ENCODE measurements around the gene PRDM15.

PRDM15 gene

DNA sequence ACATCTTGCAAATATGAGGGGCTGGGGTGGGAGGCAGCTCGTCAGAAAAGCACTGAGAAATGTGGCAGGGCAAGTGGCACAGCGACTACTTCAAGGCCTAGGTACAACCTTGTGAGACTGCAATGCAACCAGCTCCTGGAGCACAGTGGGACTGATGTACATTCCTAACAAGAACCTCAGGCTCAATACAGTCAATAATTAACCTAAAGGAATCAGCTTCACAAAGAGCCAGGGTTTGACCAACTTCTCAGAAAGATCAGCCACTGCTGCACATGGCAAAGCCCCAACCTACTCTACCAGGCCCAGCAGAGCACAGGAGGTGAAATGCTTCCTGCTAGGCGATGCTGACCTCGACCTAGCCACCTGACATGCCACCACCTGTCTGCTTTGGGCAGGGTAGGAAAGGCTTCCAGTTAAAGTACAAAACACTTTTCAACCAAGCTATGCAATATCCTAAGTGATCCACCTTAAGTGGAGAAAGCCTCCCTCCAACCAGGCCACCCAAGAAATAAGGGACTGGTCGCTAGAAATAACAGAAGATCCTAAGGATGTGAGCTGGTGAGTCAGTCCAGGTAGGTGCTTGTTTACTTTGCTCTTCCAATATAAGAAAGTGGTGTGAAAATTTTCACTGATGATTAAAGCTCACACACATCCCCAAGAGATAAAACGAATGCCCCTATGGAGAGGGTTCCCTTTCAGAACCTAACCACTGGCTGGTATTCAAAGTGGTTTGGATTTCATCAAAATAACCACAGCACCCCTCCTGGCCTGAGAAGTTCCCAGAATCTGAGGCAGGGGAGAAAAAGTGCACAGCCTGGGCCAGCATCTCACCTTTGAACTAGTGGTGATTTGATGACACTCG is 114.4 kb downstream of the PRDM15 start:
- H3K9ac ChIP-seq = no peak overlapping the region
- no peak overlapping the region for H3K4me2 ChIP-seq
- no peak overlapping the region for H3K27ac ChIP-seq
- H3K27me3 ChIP-seq = peaks cover 100% of the 10 kb centered on the region
- H3K4me3 ChIP-seq = no peak overlapping the region
- peaks cover 19% of the 10 kb centered on the region for H3K9me3 ChIP-seq
- TF ChIP-seq Cebpa-rat (IDR thresholded peaks at IDR 0.05) = no peak
- no peaks in the 10 kb centered on the region for H3K36me3 ChIP-seq
- H4K20me1 ChIP-seq = peaks cover 31% of the 10 kb centered on the region; the same call in 1 of the 2 replicates
- peaks cover 19% of the 10 kb centered on the region for H3K4me1 ChIP-seq

- peaks cover 31% of the 10 kb centered on the region; the same call in 1 of the 2 replicates for H4K20me1 ChIP-seq
- peaks cover 18% of the 10 kb centered on the region for H3K4me1 ChIP-seq
- H3K27me3 ChIP-seq = peaks cover 93% of the 10 kb centered on the region
- no peak for TF ChIP-seq Cebpa-rat (IDR thresholded peaks at IDR 0.05)
- H3K4me3 ChIP-seq = no peak overlapping the region
- H3K4me2 ChIP-seq = no peak overlapping the region
- H3K9ac ChIP-seq = no peak overlapping the region
- H3K36me3 ChIP-seq = no peaks in the 10 kb centered on the region
- peaks cover 19% of the 10 kb centered on the region for H3K9me3 ChIP-seq
- H3K27ac ChIP-seq = no peak overlapping the region
Measured at GRCh38 chr21:41763996-41764395, 115.1 kb downstream of the PRDM15 start.

- Histone ChIP-seq H3K27me3 (peaks cover 88% of the 10 kb centered on the region), H3K4me3 (no peak overlapping the region), H3K9me3 (peaks cover 19% of the 10 kb centered on the region), H3K4me1 (peaks cover 12% of the 10 kb centered on the region), H3K4me2 (no peak overlapping the region), H3K27ac (no peak overlapping the region), H3K36me3 (no peaks in the 10 kb centered on the region), H3K9ac (no peak overlapping the region), H4K20me1 (peaks cover 29% of the 10 kb centered on the region; the same call in 1 of the 2 replicates)
- TF ChIP-seq Cebpa-rat (IDR thresholded peaks at IDR 0.05) = no peak
Measured at GRCh38 chr21:41763398-41763931, 115.7 kb downstream of the PRDM15 start.

- H4K20me1 ChIP-seq = peaks cover 21% of the 10 kb centered on the region; the same call in 1 of the 2 replicates
- H3K27me3 ChIP-seq = peaks cover 81% of the 10 kb centered on the region
- H3K9me3 ChIP-seq = peaks cover 19% of the 10 kb centered on the region
- no peak overlapping the region for H3K4me3 ChIP-seq
- H3K4me2 ChIP-seq = no peak overlapping the region
- TF ChIP-seq Cebpa-rat (IDR thresholded peaks at IDR 0.05) = no peak
- no peak overlapping the region for H3K9ac ChIP-seq
- no peaks in the 10 kb centered on the region for H3K36me3 ChIP-seq
- no peak overlapping the region for H3K27ac ChIP-seq
- peaks cover 5% of the 10 kb centered on the region for H3K4me1 ChIP-seq
Measured at GRCh38 chr21:41762753-41763152, 116.4 kb downstream of the PRDM15 start.

DNA sequence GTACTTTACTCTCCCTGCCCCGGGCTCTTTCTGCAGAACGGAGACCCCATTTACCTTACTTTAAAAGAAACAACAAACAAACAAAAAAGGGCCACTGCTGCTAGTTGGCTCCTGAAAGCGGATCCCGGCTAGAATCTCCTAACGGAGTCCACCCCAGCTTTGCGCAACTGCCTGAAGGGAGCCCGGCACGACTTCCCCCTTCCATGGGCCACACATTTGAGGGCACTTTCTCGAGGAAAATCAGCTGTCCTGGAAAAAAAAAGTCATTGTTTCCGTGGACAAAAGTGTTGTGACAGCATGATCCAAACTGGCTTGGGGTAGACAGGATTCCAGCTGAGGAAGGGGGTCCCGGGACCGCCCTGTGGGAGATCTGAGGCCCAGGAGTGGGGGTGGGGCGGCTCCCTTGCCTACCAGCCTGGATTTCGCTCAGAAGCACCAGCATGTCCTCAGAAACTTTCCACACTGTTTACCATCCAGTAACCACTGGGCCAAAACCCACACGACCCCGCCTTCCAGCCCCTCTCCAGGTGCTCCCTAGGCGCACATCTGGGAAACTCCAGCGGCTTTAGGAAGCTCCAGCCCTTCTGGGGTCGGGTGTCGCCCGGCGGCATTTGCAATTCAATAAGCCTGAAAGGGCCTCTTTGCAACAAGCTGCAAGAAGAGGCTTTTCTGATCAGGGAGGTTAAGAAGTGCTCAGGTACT is 117.1 kb downstream of the PRDM15 start:
- peaks cover 16% of the 10 kb centered on the region; the same call in 1 of the 2 replicates for H4K20me1 ChIP-seq
- no peak overlapping the region for H3K27ac ChIP-seq
- H3K4me2 ChIP-seq = no peak overlapping the region
- H3K4me3 ChIP-seq = no peak overlapping the region
- no peaks in the 10 kb centered on the region for H3K4me1 ChIP-seq
- H3K36me3 ChIP-seq = no peaks in the 10 kb centered on the region
- TF ChIP-seq Cebpa-rat (IDR thresholded peaks at IDR 0.05) = no peak
- peaks cover 16% of the 10 kb centered on the region for H3K9me3 ChIP-seq
- peaks cover 74% of the 10 kb centered on the region for H3K27me3 ChIP-seq
- no peak overlapping the region for H3K9ac ChIP-seq

DNA sequence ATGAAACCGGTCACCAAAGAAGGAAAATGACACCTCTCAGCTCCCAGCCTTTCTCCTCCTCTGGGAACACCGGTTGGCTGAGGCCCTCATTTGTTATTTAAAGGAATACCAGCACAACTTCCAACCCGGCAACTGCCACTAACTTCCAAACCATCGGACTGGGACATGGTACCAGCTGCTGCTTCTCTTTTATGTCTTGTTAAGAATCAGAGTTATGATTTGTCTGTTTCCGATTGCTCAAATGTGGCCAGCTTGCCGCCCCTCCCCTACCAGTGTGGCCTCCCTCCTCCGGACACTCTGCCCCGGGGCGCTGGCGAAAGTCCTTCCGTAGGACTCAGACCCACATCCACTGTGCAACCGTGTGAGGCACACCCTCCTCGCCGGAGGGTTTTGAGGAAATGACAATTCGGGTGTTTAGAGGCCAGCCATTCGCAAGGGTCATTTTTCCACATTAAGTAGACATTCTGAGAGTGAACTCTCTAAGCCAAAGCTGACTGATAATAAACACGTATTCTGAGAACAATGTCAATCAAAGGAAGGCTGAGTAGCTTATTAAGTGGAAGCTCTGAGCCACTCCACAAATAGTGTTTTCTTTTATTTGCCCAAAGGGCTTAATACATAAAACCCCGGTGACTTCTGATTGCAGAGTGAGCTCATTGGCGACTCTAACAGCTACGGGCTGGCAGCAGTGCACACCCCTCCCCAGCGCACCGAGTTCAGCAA is 117.8 kb downstream of the PRDM15 start:
- H3K4me2 ChIP-seq = no peak overlapping the region

GRCh38 chr21:41760411-41760810 is 118.7 kb downstream of the PRDM15 start:
- H3K27ac ChIP-seq = no peak overlapping the region
- H3K36me3 ChIP-seq = no peaks in the 10 kb centered on the region
- no peak overlapping the region for H3K9ac ChIP-seq
- no peak for TF ChIP-seq Cebpa-rat (IDR thresholded peaks at IDR 0.05)
- peaks cover 4% of the 10 kb centered on the region; the same call in 1 of the 2 replicates for H4K20me1 ChIP-seq
- no peak overlapping the region for H3K4me2 ChIP-seq
- H3K4me3 ChIP-seq = no peak overlapping the region
- peaks cover 3% of the 10 kb centered on the region; the same call in 1 of the 2 replicates for H3K9me3 ChIP-seq
- peaks cover 57% of the 10 kb centered on the region for H3K27me3 ChIP-seq
- peaks cover 5% of the 10 kb centered on the region for H3K4me1 ChIP-seq

More for the DNA sequence above, 117.8 kb downstream of the PRDM15 start:
- Histone ChIP-seq H3K27ac (no peak overlapping the region), H3K9me3 (peaks cover 9% of the 10 kb centered on the region), H3K4me3 (no peak overlapping the region), H4K20me1 (peaks cover 14% of the 10 kb centered on the region; the same call in 1 of the 2 replicates), H3K27me3 (peaks cover 67% of the 10 kb centered on the region), H3K9ac (no peak overlapping the region), H3K36me3 (no peaks in the 10 kb centered on the region), H3K4me1 (no peaks in the 10 kb centered on the region)
- no peak for TF ChIP-seq Cebpa-rat (IDR thresholded peaks at IDR 0.05)

- Histone ChIP-seq H4K20me1 (no peaks in the 10 kb centered on the region; the same call in 1 of the 2 replicates), H3K27me3 (peaks cover 53% of the 10 kb centered on the region), H3K4me3 (no peak overlapping the region), H3K9ac (no peak overlapping the region), H3K36me3 (no peaks in the 10 kb centered on the region), H3K27ac (no peak overlapping the region), H3K4me2 (no peak overlapping the region), H3K9me3 (peaks cover 3% of the 10 kb centered on the region; the same call in 1 of the 2 replicates), H3K4me1 (peaks cover 10% of the 10 kb centered on the region)
- no peak for TF ChIP-seq Cebpa-rat (IDR thresholded peaks at IDR 0.05)
Measured at GRCh38 chr21:41759926-41760325, 119.2 kb downstream of the PRDM15 start.

- H3K4me1 ChIP-seq = peaks cover 16% of the 10 kb centered on the region
- no peak for TF ChIP-seq Cebpa-rat (IDR thresholded peaks at IDR 0.05)
- H3K4me2 ChIP-seq = no peak overlapping the region
- H3K9ac ChIP-seq = no peak overlapping the region
- H3K27me3 ChIP-seq = peaks cover 47% of the 10 kb centered on the region
- peaks cover 3% of the 10 kb centered on the region; the same call in 1 of the 2 replicates for H3K9me3 ChIP-seq
- H3K36me3 ChIP-seq = no peaks in the 10 kb centered on the region
- no peak overlapping the region for H3K4me3 ChIP-seq
- H3K27ac ChIP-seq = no peak overlapping the region
- H4K20me1 ChIP-seq = no peaks in the 10 kb centered on the region
Measured at GRCh38 chr21:41759214-41759840, 119.8 kb downstream of the PRDM15 start.
